LNCAP (cell line): ENCODE results near the gene NDP.

ENCODE experiments used
- CTCF ChIP-seq: fragments of 450-650 bp; IDR thresholded peaks from 2 replicates; pipeline ENCODE4 v1.5.1; 2017; ENCODE audit warnings: mild to moderate bottlenecking

NDP gene

DNA sequence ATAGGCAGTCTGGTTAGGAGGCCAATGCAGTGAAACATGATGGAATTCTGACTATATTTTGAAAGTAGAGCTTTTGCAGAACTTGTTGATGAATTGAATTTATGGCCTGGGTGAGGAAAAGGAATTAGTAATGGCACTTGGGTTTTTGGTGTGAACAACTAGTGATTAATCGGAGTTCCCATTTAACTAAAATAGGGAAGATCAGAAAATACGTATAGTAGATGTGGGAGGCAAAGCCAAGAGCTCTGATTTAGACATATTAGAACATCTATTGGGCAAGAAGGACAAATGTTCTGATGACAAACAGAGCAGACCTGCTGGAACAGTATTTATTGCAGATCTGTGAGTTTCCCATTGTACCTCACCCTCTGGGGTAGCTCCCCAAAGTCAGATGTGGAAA, 12.3 kb upstream of the NDP start:
- TF ChIP-seq CTCF: no peak

GRCh38 chrX:43978226-43978625, 5.0 kb upstream of the NDP start:
- no peak for TF ChIP-seq CTCF

DNA sequence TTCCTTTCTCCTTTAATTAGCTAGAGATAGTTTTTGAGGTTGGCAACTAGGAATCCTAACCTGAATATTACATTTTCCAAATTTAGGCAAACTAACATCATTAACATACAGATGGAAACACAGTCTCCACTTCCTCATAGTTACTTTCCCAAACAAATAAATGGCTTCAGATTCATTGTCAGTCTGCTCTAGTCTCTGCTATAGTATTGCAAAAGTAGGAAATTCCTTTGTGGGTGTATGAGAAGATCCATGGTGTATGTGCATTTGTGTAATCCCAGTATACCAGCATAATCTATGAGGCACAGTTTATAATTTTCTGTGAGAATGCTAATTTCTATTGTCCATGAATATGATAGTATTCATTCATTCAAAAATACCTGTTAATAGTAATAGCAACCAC, 3.0 kb upstream of the NDP start:
- TF ChIP-seq CTCF: no peak

DNA sequence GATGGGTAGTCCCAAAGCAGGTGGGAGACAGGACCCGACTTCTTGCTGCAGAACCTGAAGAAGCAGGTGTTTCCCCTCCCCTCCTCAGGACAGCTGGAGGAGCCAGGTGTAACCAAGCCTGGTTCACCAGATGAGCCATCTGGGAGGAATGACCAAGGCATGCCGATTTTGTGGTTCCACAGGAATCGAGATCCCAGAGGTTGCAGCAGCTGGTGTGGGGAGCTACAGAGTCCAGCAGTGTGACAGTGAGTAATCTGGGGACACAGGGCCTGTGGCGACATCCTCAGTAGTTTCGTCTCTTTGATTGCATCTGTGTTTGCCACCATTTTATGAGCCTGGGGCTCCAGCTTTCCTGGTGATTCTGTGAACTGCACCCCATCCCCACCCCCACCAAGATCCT, 2.6 kb upstream of the NDP start:
- no peak for TF ChIP-seq CTCF

GRCh38 chrX:43974741-43975465, 1.7 kb upstream of the NDP start:
- no peak for TF ChIP-seq CTCF

GRCh38 chrX:43974100-43974475, 898 bp upstream of the NDP start:
- no peak for TF ChIP-seq CTCF

GRCh38 chrX:43971966-43972961, 926 bp downstream of the NDP start:
- TF ChIP-seq CTCF: no peak
